M059J (cell line): ENCODE results near the gene AATK. TPM values are rescaled to one million over a fixed set of nuclear protein-coding genes. Genes with fewer than 3 reads are reported as not detected.
A peak's percentile ranks its signal among the peaks of the same experiment; 100 is the strongest.

Source experiments
- DNase-seq: peaks from one replicate; pipeline ENCODE4 v3.0.0-alpha.2; 2012; ENCODE audit warnings: low read depth
- total RNA-seq: library from RNA; depleted of rRNA; stranded (reverse); fragments of >200 nt; shearing (Covaris generic); gene quantifications from 2 replicates; pipeline ENCODE4 v1.2.3, GENCODE V29; 2014

The AATK gene
- total RNA-seq, 1 experiment from 2014 or later: not detected

GRCh38 chr17:81127526-81128177 lies 38.4 kb downstream of the AATK start:
- DNase-seq: no peak

- no peak for DNase-seq
These were observed 38.9 kb downstream of the AATK start for GRCh38 chr17:81127133-81127455.

GRCh38 chr17:81126281-81127132 lies 39.5 kb downstream of the AATK start:
- DNase-seq: no peak

GRCh38 chr17:81125573-81126081 lies 40.4 kb downstream of the AATK start:
- peak; percentile 45 for DNase-seq

- DNase-seq: no peak
These were observed 41.6 kb downstream of the AATK start for GRCh38 chr17:81124377-81124776.

GRCh38 chr17:81123052-81124048 lies 42.7 kb downstream of the AATK start:
- DNase-seq: no peak

GRCh38 chr17:81121841-81122733 lies 43.9 kb downstream of the AATK start:
- DNase-seq: no peak

- DNase-seq: no peak
These were observed 45.1 kb downstream of the AATK start for GRCh38 chr17:81120695-81121621.

GRCh38 chr17:81120149-81120484 lies 45.9 kb downstream of the AATK start:
- DNase-seq: no peak

GRCh38 chr17:81119223-81120148 lies 46.5 kb downstream of the AATK start:
- peak; percentile 60 for DNase-seq

- no peak for DNase-seq
These were observed 47.5 kb downstream of the AATK start for GRCh38 chr17:81118308-81119221.

GRCh38 chr17:81117672-81118198 lies 48.3 kb downstream of the AATK start:
- DNase-seq: no peak

GRCh38 chr17:81116704-81117103 lies 49.3 kb downstream of the AATK start:
- DNase-seq: no peak

- DNase-seq: no peak
These were observed 50.1 kb downstream of the AATK start for GRCh38 chr17:81115749-81116464.

- no peak for DNase-seq
These were observed 50.8 kb downstream of the AATK start for GRCh38 chr17:81115219-81115618.

- DNase-seq: no peak
These were observed 51.5 kb downstream of the AATK start for GRCh38 chr17:81114351-81115093.
